SK-N-MC (cell line): Measurements from ENCODE around the gene RIBC2.

Source experiments
- EZH2 ChIP-seq: fragments of 200-600 bp; sonication (generic); IDR thresholded peaks from one replicate; pipeline ENCODE4 v1.6.1; 2017; ENCODE audit warnings: antibody characterized with exemption
- POLR2AphosphoS5 ChIP-seq: IDR thresholded peaks from 2 replicates; pipeline ENCODE4 v1.6.1; 2012; ENCODE audit warnings: mild to moderate bottlenecking, low read depth, low read length, borderline replicate concordance

GRCh38 chr22:45413013-45413367 lies 503 bp upstream of the RIBC2 start:
- TF ChIP-seq EZH2: no peak
- TF ChIP-seq POLR2AphosphoS5: no peak
